Sigmoid colon (tissue), 7 donors: ENCODE data around the gene SERPINB10. TPM values are rescaled to one million over a fixed set of nuclear protein-coding genes. Genes with fewer than 3 reads are reported as not detected.

ENCODE experiments used
- DNase-seq: peaks from one replicate; pipeline ENCODE4 v3.0.0-alpha.2; 2019
- H3K27ac ChIP-seq, 4 donors: fragments of 200-600 bp; sonication (generic); one replicate each; pipeline ENCODE4 v1.5.1; 2016 to 2019; ENCODE audit warnings: mild to moderate bottlenecking in 1 of 4
- H3K27me3 ChIP-seq, 3 donors: fragments of 200-600 bp; sonication (generic); one replicate each; pipeline ENCODE4 v1.5.1; 2019; ENCODE audit warnings: mild to moderate bottlenecking in 1 of 3
- H3K36me3 ChIP-seq, 4 donors: fragments of 200-600 bp; sonication (generic); one replicate each; pipeline ENCODE4 v1.5.1; 2016 to 2019
- H3K4me1 ChIP-seq, 4 donors: fragments of 200-600 bp; sonication (generic); one replicate each; pipeline ENCODE4 v1.5.1; 2017 to 2019
- H3K4me3 ChIP-seq, 4 donors: fragments of 200-600 bp; sonication (generic); one replicate each; pipeline ENCODE4 v1.5.1; 2017 to 2019; ENCODE audit warnings: mild to moderate bottlenecking in 2 of 4, moderate library complexity in 1 of 4
- H3K9me3 ChIP-seq, 4 donors: fragments of 200-600 bp in 3 of 4; sonication (generic) in 3 of 4; one replicate each; pipeline versions ENCODE4 v1.5.1 to v1.6.1; 2013 to 2019
- EP300 ChIP-seq, 4 donors: sonication (generic); formaldehyde crosslinking; IDR thresholded peaks; one replicate each; pipeline ENCODE4 v1.6.1; 2017; ENCODE audit warnings: antibody characterized with exemption in 4 of 4
- POLR2A ChIP-seq, 2 donors: fragments of 450-650 bp; IDR thresholded peaks; one replicate each; pipeline ENCODE4 v1.6.1; 2016; ENCODE audit warnings: antibody characterized with exemption in 2 of 2, mild to moderate bottlenecking in 2 of 2, moderate library complexity in 2 of 2
- POLR2AphosphoS5 ChIP-seq, 4 donors: sonication (generic); formaldehyde crosslinking; IDR thresholded peaks; one replicate each; pipeline ENCODE4 v1.6.1; 2017; ENCODE audit warnings: antibody characterized with exemption in 4 of 4
- WGBS, 2 donors: extraction: QIAGEN DNeasy Blood & Tissue Kit; methylation state at CpG; one replicate each; pipeline ENCODE4 v1.1.7; 2013; 5-methylcytosine and 5-hydroxymethylcytosine counted together
- intact Hi-C: fragments of 100-400 bp; cut with DNase I; formaldehyde crosslinking; loops from one replicate; pipeline ENCODE4 v1.15.1; 2023
- polyA plus RNA-seq, 3 donors: library from polyadenylated mRNA; stranded (reverse); fragments of 200-250 nt; gene quantifications; one replicate each; pipeline ENCODE4 v1.2.3, GENCODE V29; 2013
- total RNA-seq, 4 donors: library from RNA; depleted of rRNA; stranded (reverse); fragments of >200 nt; gene quantifications; one replicate each; pipeline ENCODE4 v1.1.0, GENCODE V29; 2016
- TF ChIP-seq, protein P1 (sequence below), 4 experiments: fragments of 450-650 bp in 3 of 4; fragments of 200-600 bp in 1 of 4; IDR thresholded peaks; one replicate each; pipeline ENCODE4 v1.5.1; 2016 to 2019; ENCODE audit warnings: antibody characterized with exemption in 4 of 4, mild to moderate bottlenecking in 3 of 4, moderate library complexity in 2 of 4
- donor health status: healthy with polysubstance abuse.
- donor health status: Bipolar disorder and iron deficiency.
- donor health status: healthy.

The SERPINB10 gene
- total and polyA plus RNA-seq, 7 donors: 0.15 TPM; not detected in 6

DNA sequence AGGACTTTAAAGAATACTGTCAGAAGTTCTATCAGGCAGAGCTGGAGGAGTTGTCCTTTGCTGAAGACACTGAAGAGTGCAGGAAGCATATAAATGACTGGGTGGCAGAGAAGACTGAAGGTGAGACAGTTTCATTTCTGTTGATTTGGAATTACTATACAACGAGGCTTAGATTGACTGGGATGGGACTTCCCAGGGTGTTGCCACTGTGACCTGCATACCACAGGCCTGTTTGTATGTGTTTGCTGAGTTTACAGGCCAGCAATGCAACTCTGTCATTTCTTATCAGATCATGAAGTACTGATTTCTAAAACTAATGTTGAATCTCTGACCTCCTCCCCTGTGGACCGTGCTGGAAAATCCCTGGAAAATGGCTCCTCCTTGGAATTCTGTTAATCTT, 74.0 kb downstream of the SERPINB10 start:
- TF ChIP-seq EP300 (IDR thresholded peaks at IDR 0.05): no peak
- H3K27me3 ChIP-seq: no peaks in the 10 kb centered on the region
- no peaks in the 10 kb centered on the region for H3K9me3 ChIP-seq
- H3K4me1 ChIP-seq: peaks cover 0 to 14% (median 3%) of the 10 kb centered on the region in 4 donors
- no peak overlapping the region for H3K4me3 ChIP-seq
- no peak overlapping the region for H3K27ac ChIP-seq
- peaks cover 0 to 20% (median 0%) of the 10 kb centered on the region in 4 donors for H3K36me3 ChIP-seq
- 18 to 59% methylated on average over 2 of the region's 2 CpGs for WGBS, 2 donors
- intact Hi-C loops: loop anchor here (10.0 kb wide), 1 partner anchor 467 kb away; no protein-coding TSS in a partner anchor
- DNase-seq: no peak

DNA sequence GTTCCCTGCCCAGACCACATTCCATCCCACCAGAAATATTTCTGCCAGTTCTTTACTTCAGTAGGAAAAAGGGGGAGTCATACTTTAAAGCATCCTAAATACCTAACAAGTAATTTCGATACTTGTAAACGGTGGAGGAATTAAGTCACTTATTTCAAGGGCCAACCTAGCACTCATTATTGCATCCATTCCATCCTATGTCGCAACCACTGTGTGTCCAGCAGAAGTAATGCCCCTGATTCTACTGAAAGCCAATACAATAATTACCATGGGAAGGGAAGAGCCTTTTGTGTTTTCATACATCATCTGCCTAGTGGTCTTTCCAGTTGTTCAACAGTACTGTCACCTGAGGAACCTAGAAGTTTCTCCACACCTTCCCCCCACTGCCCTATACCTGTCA, 74.6 kb downstream of the SERPINB10 start:
- Histone ChIP-seq H3K9me3 (no peaks in the 10 kb centered on the region), H3K27ac (no peak overlapping the region), H3K36me3 (peaks cover 0 to 20% (median 0%) of the 10 kb centered on the region in 4 donors), H3K4me3 (no peak overlapping the region), H3K4me1 (peaks cover 0 to 14% (median 3%) of the 10 kb centered on the region in 4 donors), H3K27me3 (no peaks in the 10 kb centered on the region)
- 91 to 93% methylated on average over 3 of the region's 3 CpGs for WGBS, 2 donors
- intact Hi-C loops: loop anchor here (10.0 kb wide), 1 partner anchor 468 kb away; no protein-coding TSS in a partner anchor
- TF ChIP-seq POLR2A (IDR thresholded peaks at IDR 0.05) (no peak), POLR2AphosphoS5 (IDR thresholded peaks at IDR 0.05) (no peak), EP300 (IDR thresholded peaks at IDR 0.05) (no peak)
- TF ChIP-seq, protein P1, sequence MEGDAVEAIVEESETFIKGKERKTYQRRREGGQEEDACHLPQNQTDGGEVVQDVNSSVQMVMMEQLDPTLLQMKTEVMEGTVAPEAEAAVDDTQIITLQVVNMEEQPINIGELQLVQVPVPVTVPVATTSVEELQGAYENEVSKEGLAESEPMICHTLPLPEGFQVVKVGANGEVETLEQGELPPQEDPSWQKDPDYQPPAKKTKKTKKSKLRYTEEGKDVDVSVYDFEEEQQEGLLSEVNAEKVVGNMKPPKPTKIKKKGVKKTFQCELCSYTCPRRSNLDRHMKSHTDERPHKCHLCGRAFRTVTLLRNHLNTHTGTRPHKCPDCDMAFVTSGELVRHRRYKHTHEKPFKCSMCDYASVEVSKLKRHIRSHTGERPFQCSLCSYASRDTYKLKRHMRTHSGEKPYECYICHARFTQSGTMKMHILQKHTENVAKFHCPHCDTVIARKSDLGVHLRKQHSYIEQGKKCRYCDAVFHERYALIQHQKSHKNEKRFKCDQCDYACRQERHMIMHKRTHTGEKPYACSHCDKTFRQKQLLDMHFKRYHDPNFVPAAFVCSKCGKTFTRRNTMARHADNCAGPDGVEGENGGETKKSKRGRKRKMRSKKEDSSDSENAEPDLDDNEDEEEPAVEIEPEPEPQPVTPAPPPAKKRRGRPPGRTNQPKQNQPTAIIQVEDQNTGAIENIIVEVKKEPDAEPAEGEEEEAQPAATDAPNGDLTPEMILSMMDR (IDR thresholded peaks at IDR 0.05): no peak
- no peak for DNase-seq

Other genes with a start within 250 kb of the SERPINB10 start
- gene SERPINB3, start 246.1 kb upstream of the SERPINB10 start, total RNA-seq: not detected
- 1 to 10 TPM in 1 of 3 donors, under 1 TPM in 1, not detected in 1; 0.04 to 1.2 TPM for gene SERPINB3, start 246.1 kb upstream of the SERPINB10 start, polyA plus RNA-seq
- gene SERPINB11, start 205.0 kb upstream of the SERPINB10 start, total RNA-seq: not detected
- gene SERPINB11, start 205.0 kb upstream of the SERPINB10 start, polyA plus RNA-seq: not detected
- not detected for gene SERPINB7, start 132.5 kb upstream of the SERPINB10 start, total RNA-seq
- gene SERPINB7, start 132.5 kb upstream of the SERPINB10 start, polyA plus RNA-seq: under 1 TPM in 1 of 3 donors, not detected in 2; 0.10 TPM
- under 1 TPM in 2 of 4 donors, not detected in 2; 0.33 to 0.81 TPM for gene SERPINB2, start 20.3 kb upstream of the SERPINB10 start, total RNA-seq
- 1 to 10 TPM in 1 of 3 donors, under 1 TPM in 2; 0.10 to 1.4 (median 0.60) TPM for gene SERPINB2, start 20.3 kb upstream of the SERPINB10 start, polyA plus RNA-seq
- gene HMSD, start 41.3 kb downstream of the SERPINB10 start, total RNA-seq: not detected
- gene HMSD, start 41.3 kb downstream of the SERPINB10 start, polyA plus RNA-seq: under 1 TPM in 1 of 3 donors, not detected in 2; 0.54 TPM
- gene SERPINB8, start 62.1 kb downstream of the SERPINB10 start, total RNA-seq: 1 to 10 TPM; 2.2 to 7.1 (median 5.0) TPM
- 10 to 100 TPM; 13.7 to 21.7 (median 15.6) TPM for gene SERPINB8, start 62.1 kb downstream of the SERPINB10 start, polyA plus RNA-seq
- gene LINC00305, start 241.1 kb downstream of the SERPINB10 start, total RNA-seq: not detected
- gene LINC00305, start 241.1 kb downstream of the SERPINB10 start, polyA plus RNA-seq: not detected